HepG2 (cell line): ENCODE data around the gene PPY. TPM values are rescaled to one million over a fixed set of nuclear protein-coding genes. Genes with fewer than 3 reads are reported as not detected.
A peak's percentile ranks its signal among the peaks of the same experiment; 100 is the strongest.

Source experiments
- ATF6 ChIP-seq: sonication (generic); formaldehyde crosslinking; conservative IDR thresholded peaks from 2 replicates; pipeline ENCODE4 v1.4.0; 2020; ENCODE audit warnings: missing genetic modification reagents
- CREB3 ChIP-seq: sonication (generic); formaldehyde crosslinking; IDR thresholded peaks from 2 replicates; pipeline ENCODE4 v1.5.0; 2020; ENCODE audit warnings: missing genetic modification reagents
- DMAP1 ChIP-seq: IDR thresholded peaks from 2 replicates; pipeline ENCODE4 v1.6.1; 2016
- DNMT3B ChIP-seq: conservative IDR thresholded peaks from 2 replicates; pipeline ENCODE4 v1.6.1; 2016; ENCODE audit warnings: missing biosample characterization, control low read depth
- E2F5 ChIP-seq: sonication (generic); formaldehyde crosslinking; conservative IDR thresholded peaks from 2 replicates; pipeline ENCODE4 v1.4.0; 2020; ENCODE audit warnings: missing genetic modification reagents
- HDAC2 ChIP-seq: sonication (generic); formaldehyde crosslinking; IDR thresholded peaks from 2 replicates; pipeline ENCODE4 v1.4.0; 2020; ENCODE audit warnings: missing genetic modification reagents
- HMG20B ChIP-seq: conservative IDR thresholded peaks from 2 replicates; pipeline ENCODE4 v1.6.1; 2016; ENCODE audit warnings: missing genetic modification reagents, missing compliant biosample characterization
- KDM1A ChIP-seq: IDR thresholded peaks from 2 replicates; pipeline ENCODE4 v1.6.1; 2016; ENCODE audit warnings: missing compliant biosample characterization
- MIXL1 ChIP-seq: IDR thresholded peaks from 2 replicates; pipeline ENCODE4 v1.6.1; 2016
- NR2F2 ChIP-seq: IDR thresholded peaks from 2 replicates; pipeline ENCODE4 v1.6.1; 2012; ENCODE audit warnings: low read depth, inconsistent platforms, borderline replicate concordance
- POGZ ChIP-seq: sonication (generic); formaldehyde crosslinking; IDR thresholded peaks from 2 replicates; pipeline ENCODE4 v1.4.0; 2020; ENCODE audit warnings: mild to moderate bottlenecking, missing genetic modification reagents
- SIX1 ChIP-seq: sonication (generic); formaldehyde crosslinking; IDR thresholded peaks from 2 replicates; pipeline ENCODE4 v1.4.0; 2020; ENCODE audit warnings: missing genetic modification reagents, borderline replicate concordance
- SMAD1 ChIP-seq: sonication (generic); formaldehyde crosslinking; IDR thresholded peaks from 2 replicates; pipeline ENCODE4 v1.4.0; 2020; ENCODE audit warnings: missing genetic modification reagents, low read depth, mild to moderate bottlenecking, borderline replicate concordance
- SMAD3 ChIP-seq: sonication (generic); formaldehyde crosslinking; IDR thresholded peaks from 2 replicates; pipeline ENCODE4 v1.4.0; 2020; ENCODE audit warnings: missing genetic modification reagents
- SRSF9 ChIP-seq: fragments of 200-400 bp; formaldehyde crosslinking; IDR thresholded peaks from 2 replicates; pipeline ENCODE4 v1.6.1; 2018; ENCODE audit warnings: borderline replicate concordance, mild to moderate bottlenecking, low read depth, low read length; ENCODE audit not compliant: insufficient read depth, poor library complexity, severe bottlenecking
- SUZ12 ChIP-seq: fragments of 150-350 bp; IDR thresholded peaks from 2 replicates; pipeline ENCODE4 v1.6.1; 2014; ENCODE audit warnings: low read depth, low read length
- ZBTB8A ChIP-seq: sonication (generic); formaldehyde crosslinking; IDR thresholded peaks from 2 replicates; pipeline ENCODE4 v1.4.0; 2020; ENCODE audit warnings: mild to moderate bottlenecking, low read depth, missing genetic modification reagents, borderline replicate concordance
- ZC3H13 ChIP-seq: sonication (generic); formaldehyde crosslinking; IDR thresholded peaks from 2 replicates; pipeline ENCODE4 v1.8.1; 2023; ENCODE audit warnings: mild to moderate bottlenecking, missing genetic modification reagents, moderate library complexity
- ZNF274 ChIP-seq: sonication (generic); formaldehyde crosslinking; IDR thresholded peaks from 2 replicates; pipeline ENCODE4 v1.5.1; 2020; ENCODE audit warnings: mild to moderate bottlenecking, missing genetic modification reagents
- ZNF30 ChIP-seq: sonication (generic); formaldehyde crosslinking; IDR thresholded peaks from 2 replicates; pipeline ENCODE4 v1.5.0; 2020; ENCODE audit warnings: mild to moderate bottlenecking, missing genetic modification reagents
- ZNF501 ChIP-seq: sonication (generic); formaldehyde crosslinking; IDR thresholded peaks from 2 replicates; pipeline ENCODE4 v1.5.1; 2020; ENCODE audit warnings: mild to moderate bottlenecking, moderate library complexity, missing genetic modification reagents
- ZNF556 ChIP-seq: sonication (generic); formaldehyde crosslinking; IDR thresholded peaks from 2 replicates; pipeline ENCODE4 v1.4.0; 2020; ENCODE audit warnings: mild to moderate bottlenecking, missing genetic modification reagents, borderline replicate concordance
- ZNF574 ChIP-seq: sonication (generic); formaldehyde crosslinking; IDR thresholded peaks from 2 replicates; pipeline ENCODE4 v1.4.0; 2020; ENCODE audit warnings: missing genetic modification reagents
- polyA plus RNA-seq, 8 experiments: library from polyadenylated mRNA; depleted of rRNA in 3 of 8; stranded (reverse) in 7 of 8; unstranded in 1 of 8; fragments of >200 nt; fragmentation: Illumina TruSeq in 4 of 8; extraction: Trizol in 4 of 8; gene quantifications; 2 replicates each; pipeline versions ENCODE4 v1.2.1 to v1.2.3, GENCODE V29; 2011 to 2016; ENCODE audit warnings: low read depth in 4 of 8, missing spikeins in 1 of 8, mixed read lengths in 1 of 8; ENCODE audit not compliant: insufficient read depth in 1 of 8
- total RNA-seq, 5 experiments: library from RNA; depleted of rRNA; stranded (reverse); fragments of >200 nt; fragmentation: Illumina TruSeq; extraction: Trizol; gene quantifications; 2 replicates each; pipeline ENCODE4 v1.2.3, GENCODE V29; 2016; ENCODE audit warnings: low read depth in 1 of 5

Gene PPY
- total and polyA plus RNA-seq, 2 of the 13 experiments (the other 11 are each of a cell fraction or from before 2014, with no cell fraction given), result not detected

GRCh38 chr17:43905985-43906852, 36.1 kb downstream of the PPY start (continued):
- 0 out of 2 replicates have a peak, but pooled peaks have one; percentile 6 for TF ChIP-seq ZNF574
- TF ChIP-seq KDM1A (CRISPR knock-in tag), result no peak
- no peak for TF ChIP-seq SRSF9
- no peak for TF ChIP-seq ZNF274 (CRISPR knock-in tag)
- no peak for TF ChIP-seq ATF6 (CRISPR knock-in tag)
- TF ChIP-seq CREB3 (CRISPR knock-in tag), result no peak
- peak; percentile 42 for TF ChIP-seq ZNF501 (CRISPR knock-in tag)
- TF ChIP-seq SUZ12, result peak; percentile 11; the same call in 1 of the 2 replicates
- no peak for TF ChIP-seq MIXL1
- TF ChIP-seq E2F5 (CRISPR knock-in tag), result no peak
- TF ChIP-seq DNMT3B, result no peak
- TF ChIP-seq SIX1, result no peak
- TF ChIP-seq HDAC2 (CRISPR knock-in tag), result no peak
- no peak for TF ChIP-seq NR2F2
- TF ChIP-seq POGZ (CRISPR knock-in tag), result 0 out of 2 replicates have a peak, but pooled peaks have one; percentile 19
- no peak for TF ChIP-seq ZNF556
- TF ChIP-seq SMAD1 (CRISPR knock-in tag), result no peak
- TF ChIP-seq DMAP1, result no peak
- no peak for TF ChIP-seq ZC3H13 (CRISPR knock-in tag)
- no peak for TF ChIP-seq ZBTB8A (CRISPR knock-in tag)
- no peak for TF ChIP-seq HMG20B (CRISPR knock-in tag)
- no peak for TF ChIP-seq SMAD3 (CRISPR knock-in tag)
- no peak for TF ChIP-seq ZNF30 (CRISPR knock-in tag)
